Measurements from ENCODE around the gene MED25.

Gene MED25

GRCh38 chr19:49846408-49846807 is 28.3 kb downstream of the MED25 start:
- no peak for DNase-seq (ENCODE audit: low read depth)
- no peak for TF ChIP-seq CTCF (conservative IDR thresholded peaks at IDR 0.05; ENCODE audit: control insufficient read depth, insufficient read depth, low read depth, low read length)
- no peak overlapping the region for H3K4me3 ChIP-seq (ENCODE audit: control insufficient read depth, low read depth, low read length)

- DNase-seq (ENCODE audit: low read depth): peak; percentile 93
- H3K4me3 ChIP-seq (ENCODE audit: control insufficient read depth, low read depth, low read length): no peak overlapping the region
- TF ChIP-seq CTCF (conservative IDR thresholded peaks at IDR 0.05; ENCODE audit: control insufficient read depth, insufficient read depth, low read depth, low read length): no peak
Measured at GRCh38 chr19:49847731-49848696, 29.9 kb downstream of the MED25 start.

GRCh38 chr19:49848938-49849337 is 30.8 kb downstream of the MED25 start:
- TF ChIP-seq CTCF (conservative IDR thresholded peaks at IDR 0.05; ENCODE audit: control insufficient read depth, insufficient read depth, low read depth, low read length): no peak
- H3K4me3 ChIP-seq (ENCODE audit: control insufficient read depth, low read depth, low read length): no peak overlapping the region
- no peak for DNase-seq (ENCODE audit: low read depth)

GRCh38 chr19:49849433-49850220 is 31.5 kb downstream of the MED25 start:
- DNase-seq (ENCODE audit: low read depth): no peak
- H3K4me3 ChIP-seq (ENCODE audit: control insufficient read depth, low read depth, low read length): peak overlapping the region; percentile 81
- TF ChIP-seq CTCF (conservative IDR thresholded peaks at IDR 0.05; ENCODE audit: control insufficient read depth, insufficient read depth, low read depth, low read length): no peak

- no peak for DNase-seq (ENCODE audit: low read depth)
- H3K4me3 ChIP-seq (ENCODE audit: control insufficient read depth, low read depth, low read length): peak overlapping the region; percentile 81
- no peak for TF ChIP-seq CTCF (conservative IDR thresholded peaks at IDR 0.05; ENCODE audit: control insufficient read depth, insufficient read depth, low read depth, low read length)
Measured at GRCh38 chr19:49850221-49850486, 32.1 kb downstream of the MED25 start.

GRCh38 chr19:49850487-49851342 is 32.6 kb downstream of the MED25 start, which contains the start of gene PTOV1:
Gene PTOV1 (plus strand): TSS chr19:49851159.
- peak within 1 kb of the TSS; percentile 81 for H3K4me3 ChIP-seq (ENCODE audit: control insufficient read depth, low read depth, low read length)
- TF ChIP-seq CTCF (conservative IDR thresholded peaks at IDR 0.05; ENCODE audit: control insufficient read depth, insufficient read depth, low read depth, low read length): no peak
- DNase-seq (ENCODE audit: low read depth): peak; percentile 89
